B cell (primary cell): ENCODE results near the gene TTLL11. TPM values are rescaled to one million over a fixed set of nuclear protein-coding genes. Genes with fewer than 3 reads are reported as not detected.

Source experiments
- ATAC-seq: fragments of 200-7000 bp; cut with Tn5 transposase; one replicate; pipeline ENCODE4 v1.10.0; 2021; ENCODE audit warnings: low read depth, mild to moderate bottlenecking, moderate number of reproducible peaks, moderate library complexity
- CTCF ChIA-PET: fragments of 350-600 bp; sonication (Branson Sonifier 250); formaldehyde crosslinking; loops from one replicate; lab custom pipeline; 2021; ENCODE audit warnings: antibody characterized with exemption, inconsistent platforms; lab: Charles Lee
- POLR2A ChIA-PET: fragments of 350-600 bp; sonication (Branson Sonifier 250); formaldehyde crosslinking; loops from one replicate; lab custom pipeline; 2021; ENCODE audit warnings: antibody characterized with exemption; lab: Charles Lee
- DNase-seq: peaks from one replicate; pipeline ENCODE4 v3.0.0; 2013
- H2AFZ ChIP-seq: 2 replicates; pipeline ENCODE4 v1.6.1; 2012; ENCODE audit warnings: mild to moderate bottlenecking, low read depth, low read length; ENCODE audit not compliant: insufficient read depth, poor library complexity, severe bottlenecking
- H3K27ac ChIP-seq, 2 donors: 1 replicate in 1 of 2; 2 replicates in 1 of 2; pipeline ENCODE4 v1.5.1; 2012 to 2013; ENCODE audit warnings: low read length in 2 of 2, mild to moderate bottlenecking in 2 of 2, moderate library complexity in 1 of 2
- H3K27me3 ChIP-seq, 4 experiments: fragments of 200-600 bp in 1 of 4; sonication (generic) in 1 of 4; replicated peaks in 1 of 4; 1 replicate in 2 of 4; 2 replicates in 2 of 4; pipeline versions ENCODE4 v1.6.1 to v1.7.0; 2013 to 2016; ENCODE audit warnings: low read length in 3 of 4, mild to moderate bottlenecking in 2 of 4, mixed read lengths in 1 of 4, moderate library complexity in 1 of 4; ENCODE audit not compliant: insufficient read depth in 4 of 4, control insufficient read depth in 3 of 4; ENCODE audit errors: control extremely low read depth in 1 of 4
- H3K36me3 ChIP-seq, 2 experiments: replicated peaks in 1 of 2; 1 replicate in 1 of 2; 2 replicates in 1 of 2; pipeline versions ENCODE4 v1.6.1 to v1.7.1; 2013; ENCODE audit warnings: low read length in 1 of 2; ENCODE audit not compliant: insufficient read depth in 2 of 2, control insufficient read depth in 1 of 2; ENCODE audit errors: control extremely low read depth in 1 of 2, extremely low read depth in 1 of 2
- H3K4me1 ChIP-seq, 2 donors: fragments of 200-600 bp in 1 of 2; sonication (generic) in 1 of 2; 1 replicate in 1 of 2; 2 replicates in 1 of 2; pipeline versions ENCODE4 v1.5.1 to v1.6.1; 2013 to 2017; ENCODE audit warnings: low read length in 2 of 2; ENCODE audit not compliant: control insufficient read depth in 2 of 2, insufficient read depth in 2 of 2
- H3K4me2 ChIP-seq: replicated peaks from 2 replicates; pipeline ENCODE3; 2012; ENCODE audit warnings: mild to moderate bottlenecking, low read depth, low read length; ENCODE audit not compliant: poor library complexity, severe bottlenecking
- H3K4me3 ChIP-seq, 5 experiments: fragments of 200-600 bp in 1 of 5; sonication (generic) in 1 of 5; 1 replicate in 3 of 5; 2 replicates in 2 of 5; pipeline versions ENCODE4 v1.5.1 to v1.7.0; 2011 to 2016; ENCODE audit warnings: low read length in 4 of 5, mild to moderate bottlenecking in 4 of 5, low read depth in 2 of 5, control low read depth in 1 of 5, moderate library complexity in 1 of 5; ENCODE audit not compliant: insufficient read depth in 1 of 5; ENCODE audit errors: control extremely low read depth in 1 of 5, extremely low read depth in 1 of 5
- H3K79me2 ChIP-seq: fragments of 200-600 bp; sonication (generic); one replicate; pipeline ENCODE4 v1.6.0; 2016; ENCODE audit warnings: low read length; ENCODE audit not compliant: control insufficient read depth, insufficient read depth
- H3K9ac ChIP-seq: fragments of 200-600 bp; sonication (generic); 2 replicates; pipeline ENCODE4 v1.6.1; 2017; ENCODE audit warnings: mild to moderate bottlenecking, low read length, moderate library complexity
- H3K9me3 ChIP-seq, 3 donors: one replicate each; pipeline versions ENCODE4 v1.6.1 to v1.7.1; 2013; ENCODE audit warnings: low read length in 2 of 3; ENCODE audit not compliant: control insufficient read depth in 2 of 3, insufficient read depth in 1 of 3; ENCODE audit errors: control extremely low read depth in 1 of 3
- H4K20me1 ChIP-seq: 2 replicates; pipeline ENCODE4 v1.6.0; 2012; ENCODE audit warnings: mild to moderate bottlenecking, low read length; ENCODE audit not compliant: insufficient read depth, control insufficient read depth, poor library complexity, severe bottlenecking
- H3K27ac Mint-ChIP-seq: one replicate; pipeline ENCODE4 v1.8.0; 2021; ENCODE audit warnings: mixed read lengths
- H3K27me3 Mint-ChIP-seq: one replicate; pipeline ENCODE4 v1.8.0; 2021; ENCODE audit warnings: mixed read lengths
- H3K4me1 Mint-ChIP-seq: one replicate; pipeline ENCODE4 v1.8.0; 2021; ENCODE audit warnings: mixed read lengths
- H3K4me3 Mint-ChIP-seq: one replicate; pipeline ENCODE4 v1.8.0; 2021; ENCODE audit warnings: mixed read lengths
- H3K9me3 Mint-ChIP-seq: one replicate; pipeline ENCODE4 v1.8.0; 2022; ENCODE audit warnings: mixed read lengths; ENCODE audit not compliant: insufficient read depth
- EZH2 ChIP-seq: IDR thresholded peaks from 2 replicates; pipeline ENCODE4 v1.6.1; 2012; ENCODE audit warnings: borderline replicate concordance, low read depth, mild to moderate bottlenecking, moderate library complexity, low read length; ENCODE audit not compliant: insufficient read depth, poor library complexity, severe bottlenecking
- WGBS: methylation state at CpG from one replicate; pipeline ENCODE4 v1.1.5; 2013; ENCODE audit warnings: missing lambda C conversion rate; ENCODE audit not compliant: insufficient coverage; 5-methylcytosine and 5-hydroxymethylcytosine counted together
- intact Hi-C: fragments of 100-400 bp; cut with micrococcal nuclease; formaldehyde crosslinking; loops from one replicate; pipeline ENCODE4 v1.10.0; 2022
- polyA plus RNA-seq: library from polyadenylated mRNA; depleted of rRNA; stranded (reverse); fragments of >200 nt; gene quantifications from 2 replicates; pipeline ENCODE4 v1.2.3, GENCODE V29; 2012
- total RNA-seq, 2 donors: library from RNA; stranded (reverse); fragments of 120-200 nt in 1 of 2; gene quantifications; 1 replicate in 1 of 2; 2 replicates in 1 of 2; pipeline versions ENCODE4 v1.2.3 to v1.2.4, GENCODE V29; 2013 to 2022
- TF ChIP-seq, protein P1 (sequence below): fragments of 200-600 bp; IDR thresholded peaks from one replicate; pipeline ENCODE4 v1.8.0; 2022; ENCODE audit warnings: antibody characterized with exemption, mild to moderate bottlenecking

The TTLL11 gene
- total and polyA plus RNA-seq, 2 donors (not counting 1 experiment from before 2014, with no cell fraction given) = 3.6 to 3.8 TPM

DNA sequence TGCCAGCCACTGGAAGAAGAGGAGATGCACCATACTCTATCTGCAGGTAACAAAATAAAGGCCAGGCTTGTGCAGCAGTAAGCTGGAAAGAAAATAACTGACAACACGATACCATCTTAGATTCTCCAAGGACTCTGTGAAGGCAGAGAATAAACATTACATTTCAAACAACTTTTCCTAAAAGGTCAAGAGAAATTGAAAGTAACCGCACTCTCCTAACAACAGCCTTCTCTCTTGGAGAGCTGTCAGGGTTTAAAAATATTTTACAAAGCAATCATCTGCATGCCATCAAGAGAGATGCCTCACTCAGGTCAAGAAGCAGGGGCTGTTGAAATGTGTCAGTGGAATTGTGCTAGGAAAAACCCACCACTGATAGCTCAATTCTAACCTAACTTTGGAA is 13.5 kb upstream of the TTLL11 start:
- Mint-ChIP-seq H3K4me3 (no peak overlapping the region), H3K27ac (no peak overlapping the region), H3K9me3 (peaks cover 7% of the 10 kb centered on the region), H3K27me3 (peaks cover 3% of the 10 kb centered on the region), H3K4me1 (no peaks in the 10 kb centered on the region)
- Histone ChIP-seq H3K9me3 (peaks cover 5 to 12% (median 6%) of the 10 kb centered on the region in 3 donors), H3K4me3 (no peak overlapping the region), H2AFZ (no peak overlapping the region), H3K27ac (no peak overlapping the region), H3K79me2 (no peaks in the 10 kb centered on the region), H3K27me3 (peaks cover 0 to 3% (median 0%) of the 10 kb centered on the region in 4 experiments), H3K4me1 (no peaks in the 10 kb centered on the region), H3K9ac (no peak overlapping the region), H3K4me2 (no peak overlapping the region), H3K36me3 (no peaks in the 10 kb centered on the region), H4K20me1 (no peaks in the 10 kb centered on the region)
- ATAC-seq = no peak
- CTCF ChIA-PET = interaction anchor here (1.2 to 5.5 kb wide), 4 partner anchors 8 to 244 kb away, joined by 3 to 29 read pairs (median 8); no protein-coding TSS in a partner anchor
- no peak for DNase-seq
- POLR2A ChIA-PET = no interaction called here
- intact Hi-C loops = no loop called here
- TF ChIP-seq EZH2 = no peak
- TF ChIP-seq, protein P1, sequence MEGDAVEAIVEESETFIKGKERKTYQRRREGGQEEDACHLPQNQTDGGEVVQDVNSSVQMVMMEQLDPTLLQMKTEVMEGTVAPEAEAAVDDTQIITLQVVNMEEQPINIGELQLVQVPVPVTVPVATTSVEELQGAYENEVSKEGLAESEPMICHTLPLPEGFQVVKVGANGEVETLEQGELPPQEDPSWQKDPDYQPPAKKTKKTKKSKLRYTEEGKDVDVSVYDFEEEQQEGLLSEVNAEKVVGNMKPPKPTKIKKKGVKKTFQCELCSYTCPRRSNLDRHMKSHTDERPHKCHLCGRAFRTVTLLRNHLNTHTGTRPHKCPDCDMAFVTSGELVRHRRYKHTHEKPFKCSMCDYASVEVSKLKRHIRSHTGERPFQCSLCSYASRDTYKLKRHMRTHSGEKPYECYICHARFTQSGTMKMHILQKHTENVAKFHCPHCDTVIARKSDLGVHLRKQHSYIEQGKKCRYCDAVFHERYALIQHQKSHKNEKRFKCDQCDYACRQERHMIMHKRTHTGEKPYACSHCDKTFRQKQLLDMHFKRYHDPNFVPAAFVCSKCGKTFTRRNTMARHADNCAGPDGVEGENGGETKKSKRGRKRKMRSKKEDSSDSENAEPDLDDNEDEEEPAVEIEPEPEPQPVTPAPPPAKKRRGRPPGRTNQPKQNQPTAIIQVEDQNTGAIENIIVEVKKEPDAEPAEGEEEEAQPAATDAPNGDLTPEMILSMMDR = no peak
- WGBS = no CpG with 5 or more reads among the region's 2 CpGs

DNA sequence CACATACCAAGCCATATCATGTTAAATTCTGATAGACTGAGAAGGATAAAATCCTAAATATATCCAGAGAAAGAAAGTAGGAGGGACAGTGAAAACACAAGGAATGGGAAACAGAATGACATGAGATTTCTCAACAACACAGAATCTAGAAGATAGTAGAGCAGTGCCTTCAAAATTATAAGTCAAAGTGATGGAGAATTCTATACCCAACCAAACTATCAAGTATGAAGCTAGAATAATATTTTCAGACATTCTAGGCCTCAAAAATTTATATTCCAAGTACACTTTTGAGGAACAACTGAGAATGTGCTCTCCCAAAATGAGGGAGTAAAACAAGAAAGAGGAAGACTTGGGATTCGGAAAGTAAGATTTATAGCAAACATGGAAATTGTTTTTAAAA is 10.9 kb upstream of the TTLL11 start:
- H3K27me3 Mint-ChIP-seq = peaks cover 3% of the 10 kb centered on the region
- POLR2A ChIA-PET = no interaction called here
- Histone ChIP-seq H4K20me1 (no peaks in the 10 kb centered on the region), H3K27ac (no peak overlapping the region), H3K4me1 (peaks cover 4 to 5% of the 10 kb centered on the region in 2 donors), H3K79me2 (no peaks in the 10 kb centered on the region), H3K27me3 (peaks cover 0 to 7% (median 3%) of the 10 kb centered on the region in 4 experiments), H3K4me2 (no peak overlapping the region), H2AFZ (no peak overlapping the region), H3K9ac (no peak overlapping the region), H3K36me3 (no peaks in the 10 kb centered on the region), H3K4me3 (no peak overlapping the region), H3K9me3 (peaks cover 5 to 12% (median 6%) of the 10 kb centered on the region in 3 donors)
- peaks cover 7% of the 10 kb centered on the region for H3K9me3 Mint-ChIP-seq
- WGBS = no CpG with 5 or more reads among the region's 1 CpG
- CTCF ChIA-PET = no interaction called here
- no peak overlapping the region for H3K4me3 Mint-ChIP-seq
- TF ChIP-seq, protein P1 = no peak
- TF ChIP-seq EZH2 = no peak
- H3K4me1 Mint-ChIP-seq = peaks cover 3% of the 10 kb centered on the region
- no peak overlapping the region for H3K27ac Mint-ChIP-seq
- no peak for DNase-seq
- ATAC-seq = no peak
- intact Hi-C loops = no loop called here
